ENCODE measurements around the gene KRTAP27-1.
A peak's percentile ranks its signal among the peaks of the same experiment; 100 is the strongest.

Gene KRTAP27-1
- total RNA-seq: 0 reads per million in 4 donors

- no peak for DNase-seq
Observed at GRCh38 chr21:30337276-30337744, at the start of gene KRTAP27-1. Gene KRTAP27-1 (minus strand): TSS chr21:30337694. CDS start chr21:30337668, 26 bp downstream.

GRCh38 chr21:30382201-30382600, 44.7 kb upstream of the KRTAP27-1 start:
- DNase-seq: no peak

GRCh38 chr21:30372139-30372770, 34.8 kb upstream of the KRTAP27-1 start, which contains the start of gene KRTAP13-2:
Gene KRTAP13-2 (minus strand): TSS chr21:30372271. CDS start chr21:30372213, 58 bp downstream.
- DNase-seq: no peak

- no peak for DNase-seq
Observed at GRCh38 chr21:30355906-30356305, 18.4 kb upstream of the KRTAP27-1 start.

- no peak for DNase-seq
Observed at GRCh38 chr21:30354308-30355005, 17.0 kb upstream of the KRTAP27-1 start.

- no peak for DNase-seq
Observed at GRCh38 chr21:30351534-30351933, 14.0 kb upstream of the KRTAP27-1 start.

GRCh38 chr21:30349572-30349971, 12.1 kb upstream of the KRTAP27-1 start:
- DNase-seq: no peak

GRCh38 chr21:30348506-30348905, 11.0 kb upstream of the KRTAP27-1 start, which contains the start of gene KRTAP23-1:
Gene KRTAP23-1 (minus strand): TSS chr21:30348606. CDS start chr21:30348606, 0 bp downstream.
- DNase-seq: no peak

- DNase-seq: no peak
Observed at GRCh38 chr21:30345014-30345413, 7.5 kb upstream of the KRTAP27-1 start.

- peak in 1 of 5 donors; percentile 14 for DNase-seq
Observed at GRCh38 chr21:30340714-30341573, 3.5 kb upstream of the KRTAP27-1 start.

- DNase-seq: no peak
Observed at GRCh38 chr21:30338717-30339116, 1.2 kb upstream of the KRTAP27-1 start.

- DNase-seq: no peak
Observed at GRCh38 chr21:30337772-30338171, 278 bp upstream of the KRTAP27-1 start.

GRCh38 chr21:30336596-30336995, 898 bp downstream of the KRTAP27-1 start:
- DNase-seq: no peak

- DNase-seq: no peak
Observed at GRCh38 chr21:30333736-30334135, 3.8 kb downstream of the KRTAP27-1 start.

- DNase-seq: no peak
Observed at GRCh38 chr21:30332681-30333080, 4.8 kb downstream of the KRTAP27-1 start.

GRCh38 chr21:30329203-30329875, 8.2 kb downstream of the KRTAP27-1 start:
- no peak for DNase-seq

- DNase-seq: no peak
Observed at GRCh38 chr21:30326390-30326789, 11.1 kb downstream of the KRTAP27-1 start.

- DNase-seq: no peak
Observed at GRCh38 chr21:30320215-30320614, 17.3 kb downstream of the KRTAP27-1 start, which contains the start of gene KRTAP26-1. Gene KRTAP26-1 (minus strand): TSS chr21:30320315. CDS start chr21:30320035, 280 bp downstream.

- DNase-seq: no peak
Observed at GRCh38 chr21:30315701-30316100, 21.8 kb downstream of the KRTAP27-1 start.

GRCh38 chr21:30306884-30307283, 30.6 kb downstream of the KRTAP27-1 start:
- no peak for DNase-seq

- no peak for DNase-seq
Observed at GRCh38 chr21:30305136-30305535, 32.4 kb downstream of the KRTAP27-1 start.

GRCh38 chr21:30289215-30289614, 48.3 kb downstream of the KRTAP27-1 start, which contains the start of gene KRTAP25-1:
Gene KRTAP25-1 (minus strand): TSS chr21:30289514. CDS start chr21:30289490, 24 bp downstream.
- DNase-seq: no peak
